BJ (cell line): Measurements from ENCODE around the gene INPP5J. TPM values are rescaled to one million over a fixed set of nuclear protein-coding genes. Genes with fewer than 3 reads are reported as not detected.
"Not testable (repeated sequence)": the region's sequence is repeated elsewhere in the genome, so short reads cannot be mapped to it uniquely, and the experiment has no call there.

ENCODE experiments used
- CTCF ChIA-PET: fragments of 350-600 bp; formaldehyde crosslinking; extraction: SDS; loops from one replicate; lab custom pipeline; 2021; ENCODE audit warnings: antibody characterized with exemption, inconsistent platforms; lab: Yijun Ruan, JAX
- POLR2A ChIA-PET: fragments of 300-600 bp; sonication (Branson Sonifier 250); formaldehyde crosslinking; extraction: SDS; loops from one replicate; lab custom pipeline; 2021; ENCODE audit warnings: antibody characterized with exemption; lab: Charles Lee
- DNase-seq: peaks from one replicate; pipeline ENCODE4 v3.0.0-alpha.2; 2011; ENCODE audit warnings: low read depth
- H3K27me3 ChIP-seq: 2 replicates; pipeline ENCODE4 v1.6.0; 2011; ENCODE audit warnings: low read length; ENCODE audit not compliant: control insufficient read depth, insufficient read depth
- H3K36me3 ChIP-seq: 2 replicates; pipeline ENCODE4 v1.5.1; 2011; ENCODE audit warnings: low read length; ENCODE audit not compliant: control insufficient read depth, insufficient read depth
- H3K4me3 ChIP-seq: 2 replicates; pipeline ENCODE4 v1.5.1; 2011; ENCODE audit warnings: low read depth, mild to moderate bottlenecking, control low read depth, low read length
- CTCF ChIP-seq: IDR thresholded peaks from 2 replicates; pipeline ENCODE4 v1.5.1; 2011; ENCODE audit warnings: low read depth, mild to moderate bottlenecking, control low read depth, inconsistent platforms, low read length, moderate library complexity; ENCODE audit not compliant: insufficient read depth
- polyA plus RNA-seq: library from polyadenylated mRNA; depleted of rRNA; stranded (reverse); fragments of >200 nt; gene quantifications from 2 replicates; pipeline ENCODE4 v1.2.3, GENCODE V29; 2011

The INPP5J gene
- polyA plus RNA-seq, 1 experiment = 1.5 TPM

- no peak overlapping the region for H3K4me3 ChIP-seq
- CTCF ChIA-PET = interaction anchor here (0.7 to 2.0 kb wide), 6 partner anchors 11 to 176 kb away, joined by 3 to 15 read pairs (median 3); partner anchors contain the start of gene SELENOM
- H3K27me3 ChIP-seq = no peaks in the 10 kb centered on the region
- H3K36me3 ChIP-seq = peaks cover 47% of the 10 kb centered on the region
- POLR2A ChIA-PET = no interaction called here
- DNase-seq = no peak
- no peak for TF ChIP-seq CTCF
Observed at GRCh38 chr22:31096657-31097279, 26.0 kb upstream of the INPP5J start.

- CTCF ChIA-PET = interaction anchor here (1.2 kb wide), 1 partner anchor 23 kb away, joined by 3 read pairs; no protein-coding TSS in a partner anchor
Observed at GRCh38 chr22:31097539-31097938, 25.2 kb upstream of the INPP5J start.

GRCh38 chr22:31097941-31098631, 24.7 kb upstream of the INPP5J start:
- H3K36me3 ChIP-seq = peaks cover 38% of the 10 kb centered on the region
- no peak overlapping the region for H3K4me3 ChIP-seq
- no peak for TF ChIP-seq CTCF
- ChIA-PET POLR2A (interaction anchor here (0.6 to 0.9 kb wide), 2 partner anchors 10 to 365 kb away, joined by 4 to 5 read pairs; partner anchors contain the start of gene SELENOM), CTCF (interaction anchor here (1.4 kb wide), 1 partner anchor 52 kb away, joined by 6 read pairs; no protein-coding TSS in a partner anchor)
- DNase-seq = no peak
- no peaks in the 10 kb centered on the region for H3K27me3 ChIP-seq

More at GRCh38 chr22:31097539-31097938, 25.2 kb upstream of the INPP5J start:
- POLR2A ChIA-PET = interaction anchor here (0.6 kb wide), 1 partner anchor 364 kb away, joined by 5 read pairs; no protein-coding TSS in a partner anchor
- not testable (repeated sequence) for DNase-seq, H3K27me3 ChIP-seq, H3K4me3 ChIP-seq
- peaks cover 43% of the 10 kb centered on the region for H3K36me3 ChIP-seq

- CTCF ChIA-PET = interaction anchor here (1.0 to 1.4 kb wide), 2 partner anchors 9 to 52 kb away, joined by 5 to 6 read pairs; partner anchors contain the start of gene SELENOM
- peaks cover 37% of the 10 kb centered on the region for H3K36me3 ChIP-seq
- H3K27me3 ChIP-seq = no peaks in the 10 kb centered on the region
- no peak for TF ChIP-seq CTCF
- no peak for DNase-seq
- POLR2A ChIA-PET = interaction anchor here (0.6 to 0.9 kb wide), 3 partner anchors 9 to 13 kb away, joined by 3 to 4 read pairs (median 4); partner anchors contain the start of gene SELENOM
- no peak overlapping the region for H3K4me3 ChIP-seq
Observed at GRCh38 chr22:31098632-31099110, 24.1 kb upstream of the INPP5J start.

- no peak for DNase-seq
- H3K36me3 ChIP-seq = peaks cover 42% of the 10 kb centered on the region
- CTCF ChIA-PET = interaction anchor here (0.8 to 1.4 kb wide), 5 partner anchors 8 to 153 kb away, joined by 3 to 6 read pairs (median 4); partner anchors contain the start of gene SELENOM
- H3K4me3 ChIP-seq = no peak overlapping the region
- no peaks in the 10 kb centered on the region for H3K27me3 ChIP-seq
- POLR2A ChIA-PET = interaction anchor here (0.6 to 0.7 kb wide), 3 partner anchors 8 to 14 kb away, joined by 3 to 4 read pairs (median 4); partner anchors contain the start of gene SELENOM
- no peak for TF ChIP-seq CTCF
Observed at GRCh38 chr22:31099386-31099785, 23.4 kb upstream of the INPP5J start.
